ENCODE measurements around the gene SSBP2. TPM values are rescaled to one million over a fixed set of nuclear protein-coding genes. Genes with fewer than 3 reads are reported as not detected.

The SSBP2 gene
- total RNA-seq, 4 donors from 2014 or later: 25.9 to 94.6 (median 41.8) TPM

DNA sequence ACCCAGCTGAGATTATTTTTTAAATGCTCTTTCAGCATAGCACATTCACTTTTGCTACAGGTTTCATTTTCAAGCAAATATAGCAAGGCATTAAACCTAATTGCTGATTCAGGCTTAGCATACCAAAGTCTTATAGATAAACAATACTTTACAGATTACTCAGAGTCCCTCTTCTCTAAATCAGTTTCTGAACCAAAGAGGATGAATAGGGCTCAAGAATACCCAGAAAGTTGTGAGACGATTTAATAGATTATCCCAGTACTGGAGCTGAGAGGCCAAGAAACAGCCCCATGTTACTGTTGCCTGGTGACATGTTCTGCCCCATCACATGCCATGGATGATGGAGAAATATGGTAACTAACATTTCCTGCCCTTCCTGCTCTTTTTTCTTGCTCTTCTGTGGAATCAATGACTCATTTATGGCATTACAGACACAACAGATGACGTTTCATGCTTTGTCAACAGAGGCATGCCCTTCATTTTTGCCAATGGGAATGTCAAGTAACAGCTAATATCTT lies 18.1 kb upstream of the SSBP2 start:
- TF ChIP-seq, protein P1, sequence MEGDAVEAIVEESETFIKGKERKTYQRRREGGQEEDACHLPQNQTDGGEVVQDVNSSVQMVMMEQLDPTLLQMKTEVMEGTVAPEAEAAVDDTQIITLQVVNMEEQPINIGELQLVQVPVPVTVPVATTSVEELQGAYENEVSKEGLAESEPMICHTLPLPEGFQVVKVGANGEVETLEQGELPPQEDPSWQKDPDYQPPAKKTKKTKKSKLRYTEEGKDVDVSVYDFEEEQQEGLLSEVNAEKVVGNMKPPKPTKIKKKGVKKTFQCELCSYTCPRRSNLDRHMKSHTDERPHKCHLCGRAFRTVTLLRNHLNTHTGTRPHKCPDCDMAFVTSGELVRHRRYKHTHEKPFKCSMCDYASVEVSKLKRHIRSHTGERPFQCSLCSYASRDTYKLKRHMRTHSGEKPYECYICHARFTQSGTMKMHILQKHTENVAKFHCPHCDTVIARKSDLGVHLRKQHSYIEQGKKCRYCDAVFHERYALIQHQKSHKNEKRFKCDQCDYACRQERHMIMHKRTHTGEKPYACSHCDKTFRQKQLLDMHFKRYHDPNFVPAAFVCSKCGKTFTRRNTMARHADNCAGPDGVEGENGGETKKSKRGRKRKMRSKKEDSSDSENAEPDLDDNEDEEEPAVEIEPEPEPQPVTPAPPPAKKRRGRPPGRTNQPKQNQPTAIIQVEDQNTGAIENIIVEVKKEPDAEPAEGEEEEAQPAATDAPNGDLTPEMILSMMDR (IDR thresholded peaks at IDR 0.05): no peak
- no peak for DNase-seq (ENCODE audit: low spot score)
- no peak for ATAC-seq (ENCODE audit: low FRiP score)

GRCh38 chr5:81767938-81768337 lies 17.0 kb upstream of the SSBP2 start:
- DNase-seq (ENCODE audit: low spot score) (no peak), ATAC-seq (ENCODE audit: low FRiP score) (no peak)
- TF ChIP-seq, protein P1 (IDR thresholded peaks at IDR 0.05): no peak

- ATAC-seq (ENCODE audit: low FRiP score) (no peak), DNase-seq (ENCODE audit: low spot score) (no peak)
- TF ChIP-seq, protein P1 (IDR thresholded peaks at IDR 0.05): no peak
These were observed 16.2 kb upstream of the SSBP2 start for GRCh38 chr5:81767097-81767496.

GRCh38 chr5:81766611-81767010 lies 15.7 kb upstream of the SSBP2 start:
- DNase-seq (ENCODE audit: low spot score): no peak
- TF ChIP-seq, protein P1 (IDR thresholded peaks at IDR 0.05): no peak
- no peak for ATAC-seq (ENCODE audit: low FRiP score)

DNA sequence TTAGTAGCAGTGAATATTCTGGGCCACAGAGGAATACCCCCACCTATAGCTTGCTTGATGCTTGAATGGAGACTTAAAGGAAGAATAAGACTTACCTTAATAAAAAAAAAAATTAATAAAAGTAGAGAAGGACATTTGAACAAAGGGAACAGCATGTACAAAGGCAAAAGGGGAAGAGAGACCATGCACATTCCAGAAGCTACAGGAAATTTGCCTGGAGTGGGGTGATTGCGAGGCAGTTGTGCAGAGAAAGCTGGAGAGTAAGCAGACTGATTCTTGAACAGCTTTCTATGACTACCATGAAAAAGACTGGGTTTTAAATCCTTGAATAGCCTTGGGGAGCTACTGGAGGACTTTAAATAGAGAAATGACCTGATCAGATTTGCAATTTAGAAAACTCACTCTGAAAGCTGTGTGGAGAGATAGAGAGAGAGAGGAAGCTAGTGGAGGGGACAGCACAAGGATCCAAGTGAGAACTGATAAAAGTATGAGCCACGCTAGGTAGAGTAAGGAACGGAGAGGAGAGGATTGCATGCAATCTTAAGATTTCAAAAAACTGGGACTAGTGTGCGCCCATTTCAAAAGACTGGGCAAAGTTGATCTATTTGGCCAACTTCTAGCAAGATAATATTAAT lies 12.5 kb upstream of the SSBP2 start:
- ATAC-seq (ENCODE audit: low FRiP score) (no peak), DNase-seq (ENCODE audit: low spot score) (no peak)
- TF ChIP-seq, protein P1 (IDR thresholded peaks at IDR 0.05): no peak

GRCh38 chr5:81762853-81763252 lies 12.0 kb upstream of the SSBP2 start:
- TF ChIP-seq, protein P1 (IDR thresholded peaks at IDR 0.05): no peak

DNA sequence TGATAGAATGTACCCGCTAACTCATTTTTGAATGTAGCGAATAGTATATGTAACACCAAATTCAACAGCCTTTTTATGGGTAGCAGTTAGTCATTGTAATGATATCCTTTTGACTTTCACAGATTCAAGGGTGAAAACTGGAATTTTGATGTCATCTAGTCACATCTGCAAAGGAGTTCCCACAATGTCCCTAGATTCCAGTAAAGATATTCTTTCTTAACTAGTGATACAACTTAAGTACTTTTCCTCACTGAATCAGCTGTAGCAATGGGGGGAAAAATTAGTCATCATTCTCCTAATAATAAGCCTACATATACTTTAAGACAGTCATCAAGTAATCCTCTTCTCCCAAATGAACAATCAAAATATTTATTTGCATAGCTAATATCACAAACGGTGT lies 11.5 kb upstream of the SSBP2 start:
- TF ChIP-seq, protein P1 (IDR thresholded peaks at IDR 0.05): no peak
- DNase-seq (ENCODE audit: low spot score) (no peak), ATAC-seq (ENCODE audit: low FRiP score) (no peak)

More at GRCh38 chr5:81762853-81763252, 12.0 kb upstream of the SSBP2 start:
- no peak for ATAC-seq (ENCODE audit: low FRiP score)
- DNase-seq (ENCODE audit: low spot score): no peak
